ENCODE results near the gene RNF40.

The RNF40 gene

DNA sequence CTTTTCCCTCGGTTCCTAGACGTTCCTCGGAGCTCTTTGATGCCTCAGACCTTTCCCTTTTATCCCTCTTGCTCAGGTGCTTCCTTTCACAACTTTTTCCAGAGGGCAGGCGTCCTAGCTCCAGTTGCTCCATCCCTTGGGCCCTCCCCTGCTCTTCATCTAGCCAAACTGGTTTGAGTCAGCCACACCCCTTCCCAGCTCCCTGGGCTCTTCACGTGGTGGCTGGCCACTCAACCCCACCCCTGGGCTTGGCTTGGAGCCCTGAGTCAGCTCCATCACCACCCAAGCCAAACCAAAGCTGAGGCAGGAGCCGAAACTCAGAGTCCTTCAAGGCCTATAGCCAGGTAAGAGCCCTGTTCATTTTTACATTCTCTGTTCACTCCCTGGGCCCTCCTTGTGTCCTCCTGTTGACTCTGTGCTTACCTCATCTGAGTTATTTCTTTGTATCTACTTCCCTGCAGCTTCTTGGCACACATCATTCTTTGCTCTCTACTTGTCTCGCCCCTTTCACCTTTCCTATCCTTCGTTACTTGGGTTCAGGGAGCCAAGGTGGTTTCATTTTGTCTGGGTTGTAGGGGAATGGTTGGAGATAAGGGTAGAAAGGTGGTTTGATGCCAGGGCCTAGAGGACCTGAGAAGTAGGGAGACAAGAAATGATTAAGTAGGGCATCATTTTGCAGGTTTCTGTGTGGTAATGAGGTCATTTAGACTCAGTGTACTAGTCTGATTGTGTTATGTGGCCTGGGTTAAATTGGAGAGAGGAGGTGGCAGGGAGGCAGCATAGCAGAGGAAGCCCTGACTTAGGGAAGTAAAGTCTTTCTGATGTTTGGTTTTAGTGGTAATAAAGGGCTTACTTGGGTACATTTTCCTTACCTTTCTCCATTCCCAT is 21.5 kb upstream of the RNF40 start:
- no peak for DNase-seq (ENCODE audit: low spot score)

DNA sequence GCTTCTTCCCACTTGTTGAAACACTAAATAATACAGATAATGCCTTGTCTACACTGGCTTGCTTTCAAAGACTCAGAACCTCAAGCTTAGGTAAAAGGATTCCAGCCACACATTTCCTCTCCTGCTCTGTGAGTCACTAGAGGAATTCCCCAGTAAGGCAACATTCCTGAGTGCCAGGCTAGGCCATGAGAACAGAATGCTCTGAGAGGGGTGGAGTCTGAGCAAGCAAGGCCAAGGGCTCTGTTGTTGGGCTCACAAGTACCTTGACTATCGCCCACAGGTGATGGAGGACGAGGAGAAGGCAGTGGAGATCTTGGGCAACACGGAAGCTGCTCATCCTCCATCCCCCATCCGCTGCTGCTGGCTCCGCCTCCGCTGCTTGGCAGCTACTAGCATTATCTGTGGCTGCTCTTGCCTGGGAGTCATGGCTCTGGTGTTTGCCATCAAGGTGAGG is 20.6 kb upstream of the RNF40 start:
- peak; percentile 43 for DNase-seq (ENCODE audit: low spot score)

DNA sequence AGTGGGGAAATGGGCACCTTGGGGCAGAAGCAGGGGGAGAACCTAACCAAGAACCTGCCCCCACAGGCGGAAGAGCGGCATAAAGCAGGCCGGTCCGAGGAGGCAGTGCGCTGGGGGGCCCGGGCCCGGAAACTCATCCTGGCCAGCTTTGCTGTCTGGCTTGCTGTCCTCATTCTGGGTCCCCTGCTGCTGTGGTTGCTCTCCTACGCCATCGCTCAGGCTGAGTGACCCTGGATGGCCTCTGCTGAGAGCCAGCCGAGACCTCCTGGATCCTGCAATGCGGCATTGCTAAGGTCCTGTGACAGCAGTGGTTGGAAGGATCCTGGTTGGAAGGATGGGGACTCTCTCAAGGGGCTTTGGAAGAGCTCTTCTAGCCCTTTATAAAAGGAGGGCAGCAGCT is 18.4 kb upstream of the RNF40 start:
- DNase-seq (ENCODE audit: low spot score): no peak

DNA sequence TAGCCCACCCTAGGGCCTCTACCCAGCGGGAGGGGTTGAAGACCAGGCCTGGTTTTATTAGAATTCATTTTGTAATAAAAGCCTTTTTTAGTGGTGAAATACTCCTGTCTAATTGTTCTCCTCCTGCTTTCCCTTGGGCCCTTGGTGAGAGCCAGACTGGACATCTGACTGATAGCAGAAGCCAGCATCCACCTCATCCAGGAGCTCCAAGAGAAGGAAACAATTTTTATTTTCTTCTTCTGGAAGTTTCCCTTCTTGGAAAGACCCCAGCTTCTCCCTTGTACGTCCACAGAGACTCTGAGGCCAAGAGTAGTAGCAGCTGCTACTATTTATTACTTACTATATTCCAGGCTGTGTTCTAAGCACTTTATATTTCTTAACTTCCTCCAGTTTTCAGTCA is 17.9 kb upstream of the RNF40 start:
- DNase-seq (ENCODE audit: low spot score): no peak

DNA sequence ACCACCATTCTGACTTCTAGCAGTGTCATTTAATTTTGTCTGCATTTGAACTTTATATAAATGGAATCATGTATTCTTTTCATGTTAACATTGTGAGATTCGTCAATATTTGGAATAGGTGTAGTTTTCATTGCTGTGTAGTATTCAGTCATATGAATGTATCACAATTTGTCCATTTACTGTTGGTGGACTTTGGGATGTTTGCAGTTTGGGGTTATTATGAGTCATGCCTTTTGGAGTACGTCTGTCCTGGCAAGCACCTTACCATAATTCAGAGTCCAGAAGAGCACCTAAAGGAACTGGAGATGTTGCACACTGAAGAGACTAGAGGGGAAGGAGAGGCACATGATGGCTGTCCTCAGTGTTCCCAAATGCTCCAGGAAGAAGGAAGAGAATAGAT is 17.0 kb upstream of the RNF40 start:
- DNase-seq (ENCODE audit: low spot score): no peak

DNA sequence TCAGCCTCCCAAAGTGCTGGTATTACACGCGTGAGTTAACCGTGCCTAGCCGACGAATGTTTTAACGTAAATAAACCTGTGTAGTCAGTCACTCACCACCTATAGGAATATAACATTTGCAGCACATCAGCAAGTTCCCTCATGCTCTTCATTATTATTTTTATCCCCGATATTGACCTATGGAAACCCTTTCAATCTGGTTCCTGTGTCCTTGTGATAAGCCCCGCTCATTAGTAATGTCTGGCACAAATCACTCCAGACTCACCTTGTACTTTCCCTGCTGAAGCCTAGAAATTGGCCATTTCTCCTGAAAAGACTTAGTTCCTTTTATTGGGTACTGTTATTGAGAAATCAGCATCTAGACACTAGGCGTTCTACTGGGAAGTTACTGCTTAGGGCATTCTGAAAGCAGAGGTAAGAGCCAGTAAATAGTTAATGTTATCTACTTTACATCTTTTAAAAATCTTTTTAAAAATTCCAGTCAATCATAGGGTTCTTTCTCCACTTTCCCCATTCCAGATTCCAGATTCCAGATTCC is 15.4 kb upstream of the RNF40 start:
- no peak for DNase-seq (ENCODE audit: low spot score)

DNA sequence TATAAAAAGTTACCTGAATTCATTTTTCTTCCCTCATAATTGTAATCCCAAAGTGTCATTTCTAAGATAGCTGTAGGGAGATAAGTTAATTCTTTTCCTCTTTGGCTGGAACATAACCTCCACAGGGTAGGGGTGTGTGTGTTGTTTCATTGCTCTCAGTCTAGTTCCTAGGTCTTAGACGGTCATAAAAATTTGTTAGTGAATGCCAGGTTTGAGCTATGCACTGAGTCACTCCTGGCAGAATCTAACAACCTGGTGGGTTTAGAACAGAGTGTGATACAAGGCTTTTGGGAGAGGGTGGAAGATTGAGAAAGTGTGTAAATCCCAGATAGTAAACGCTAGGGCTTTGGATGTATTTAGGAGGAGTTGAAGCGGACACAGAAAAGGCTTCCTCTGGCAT is 14.8 kb upstream of the RNF40 start:
- DNase-seq (ENCODE audit: low spot score): no peak

DNA sequence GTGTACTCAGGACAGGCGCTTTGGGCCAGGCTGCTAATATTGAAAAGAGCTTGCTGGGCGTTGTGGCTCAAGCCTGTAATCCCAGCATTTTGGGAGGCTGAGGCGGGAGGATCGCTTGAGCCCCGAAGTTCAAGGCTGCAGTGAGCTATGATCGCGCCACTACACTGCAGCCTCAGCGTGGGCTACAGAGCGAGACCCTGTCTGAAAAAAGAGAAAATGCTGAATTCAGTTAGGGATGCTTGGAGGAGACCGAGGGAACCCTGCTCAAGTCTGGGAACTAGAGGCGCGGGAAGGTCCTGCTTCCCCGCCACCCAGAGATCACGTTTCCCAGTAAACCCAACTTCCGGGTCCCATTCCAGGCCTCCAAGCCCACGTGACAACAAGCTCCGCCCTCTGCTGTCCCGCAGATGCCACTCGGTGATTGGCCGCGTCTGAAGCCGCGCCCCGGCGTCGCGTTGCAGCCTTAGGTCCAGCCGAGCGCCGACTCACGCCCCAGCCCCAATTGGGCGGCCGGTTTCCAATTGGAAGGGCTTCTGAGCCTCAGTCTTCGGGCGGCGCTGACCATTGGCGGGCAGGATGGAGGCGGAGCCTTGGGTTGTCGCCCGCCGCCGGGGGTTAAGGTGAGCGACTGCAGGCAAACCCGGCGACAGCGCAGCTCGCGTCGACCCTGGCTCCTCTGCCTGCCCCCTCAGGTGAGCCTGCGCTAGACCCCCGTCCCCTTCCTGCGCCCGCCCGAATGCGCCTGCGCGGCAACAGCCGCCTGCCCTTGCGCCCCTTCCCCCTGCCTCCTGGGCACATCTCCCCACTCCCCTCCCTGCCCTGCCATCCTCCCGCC is 14.1 kb upstream of the RNF40 start, which contains the start of gene PHKG2:
TSS of gene PHKG2 (plus strand) at position 627 of the 835 bp plus-strand sequence. CDS start 396 bp downstream, outside the sequence.
- DNase-seq (ENCODE audit: low spot score): peak; percentile 100

DNA sequence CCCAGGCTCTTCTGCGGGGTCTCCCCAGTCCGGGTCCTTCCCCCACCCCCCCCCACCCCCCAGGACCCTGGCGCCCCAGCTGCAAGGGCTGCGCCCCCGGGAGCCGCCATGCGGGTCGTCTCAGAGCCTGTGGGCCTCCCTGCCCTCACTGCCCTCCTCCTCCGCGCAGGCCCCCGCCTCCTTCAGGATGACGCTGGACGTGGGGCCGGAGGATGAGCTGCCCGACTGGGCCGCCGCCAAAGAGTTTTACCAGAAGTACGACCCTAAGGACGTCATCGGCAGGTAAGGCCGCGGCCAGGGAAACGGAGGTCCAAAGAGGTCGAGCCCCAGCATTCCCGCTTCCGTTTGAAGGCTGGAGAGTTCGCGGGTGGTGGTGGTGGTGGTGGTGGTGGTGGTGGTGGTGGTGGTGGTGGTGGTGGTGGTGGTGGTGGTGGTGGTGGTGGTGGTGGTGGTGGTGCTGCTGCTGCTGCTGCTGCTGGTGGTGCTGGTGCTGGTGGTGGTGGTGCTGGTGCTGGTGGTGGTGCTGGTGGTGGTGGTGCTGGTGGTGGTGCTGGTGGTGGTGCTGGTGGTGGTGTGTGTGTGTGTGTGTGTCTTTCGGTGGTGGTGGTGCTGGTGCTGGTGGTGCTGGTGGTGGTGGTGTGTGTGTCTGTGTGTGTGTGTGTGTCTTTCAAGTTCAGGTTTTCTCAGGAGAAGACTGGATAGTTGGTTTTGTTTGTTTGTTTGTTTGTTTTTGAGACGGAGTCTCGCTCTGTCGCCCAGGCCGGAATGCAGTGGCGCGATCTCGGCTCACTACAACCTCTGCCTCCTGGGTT is 13.3 kb upstream of the RNF40 start:
- no peak for DNase-seq (ENCODE audit: low spot score)

DNA sequence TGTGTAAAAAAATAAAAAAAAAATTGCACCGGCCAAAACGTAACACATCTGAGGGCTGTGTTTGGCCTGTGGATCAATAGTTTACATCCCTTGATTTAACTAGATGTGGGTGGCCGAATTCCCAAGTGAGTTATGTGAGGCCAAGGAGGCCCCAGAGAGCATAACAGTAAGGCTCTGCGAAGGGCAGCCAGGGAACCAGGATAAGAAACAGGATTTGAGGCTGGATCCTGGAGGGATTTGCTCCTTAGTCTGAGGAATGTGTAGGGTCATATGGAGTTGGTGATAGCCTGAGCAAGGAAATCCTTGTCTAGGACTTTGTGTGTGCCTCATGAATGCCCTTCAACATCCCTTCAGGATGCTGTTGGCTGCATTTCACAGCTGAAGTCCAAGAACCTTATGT is 11.9 kb upstream of the RNF40 start:
- no peak for DNase-seq (ENCODE audit: low spot score)

DNA sequence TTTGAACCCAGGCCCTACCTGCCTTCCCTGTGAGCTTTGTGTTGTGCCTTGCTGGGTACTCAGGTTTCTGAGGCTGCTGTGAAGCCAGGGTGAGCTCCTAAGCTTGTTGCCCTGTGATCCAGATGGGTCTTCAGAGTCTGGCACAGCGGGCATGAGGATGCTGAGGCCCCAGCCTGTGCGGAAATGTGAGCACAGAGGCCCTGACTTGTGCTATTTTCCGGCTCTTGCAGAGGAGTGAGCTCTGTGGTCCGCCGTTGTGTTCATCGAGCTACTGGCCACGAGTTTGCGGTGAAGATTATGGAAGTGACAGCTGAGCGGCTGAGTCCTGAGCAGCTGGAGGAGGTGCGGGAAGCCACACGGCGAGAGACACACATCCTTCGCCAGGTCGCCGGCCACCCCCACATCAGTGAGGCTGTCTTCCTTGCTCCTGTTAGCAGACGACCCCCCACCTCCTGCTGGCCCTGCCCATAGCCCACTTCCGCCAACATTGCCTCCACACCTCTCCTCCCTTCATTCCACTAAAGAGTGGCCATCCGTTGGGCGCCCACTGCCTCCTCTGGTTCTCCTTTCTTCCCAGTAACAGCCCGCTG is 11.2 kb upstream of the RNF40 start:
- no peak for DNase-seq (ENCODE audit: low spot score)

DNA sequence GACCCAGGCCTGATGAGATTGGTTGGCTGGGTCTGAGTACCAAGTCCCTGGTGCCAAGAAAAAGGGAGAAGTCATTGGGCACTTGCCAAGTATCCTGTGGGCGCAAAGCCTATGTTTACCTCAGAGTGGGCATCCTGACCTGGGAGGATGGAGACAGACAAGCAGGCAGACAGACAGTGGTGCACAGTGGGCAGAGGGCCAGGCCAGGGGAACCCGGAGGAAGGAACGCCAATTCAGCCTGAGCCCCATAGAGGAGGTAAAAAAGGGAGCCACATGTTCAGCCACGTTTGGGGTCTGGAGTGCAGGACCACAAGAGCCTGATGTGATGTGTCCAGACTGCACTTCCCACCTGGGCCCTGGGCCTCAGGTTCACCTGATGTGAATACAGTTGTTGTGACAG is 8.5 kb upstream of the RNF40 start:
- no peak for DNase-seq (ENCODE audit: low spot score)

DNA sequence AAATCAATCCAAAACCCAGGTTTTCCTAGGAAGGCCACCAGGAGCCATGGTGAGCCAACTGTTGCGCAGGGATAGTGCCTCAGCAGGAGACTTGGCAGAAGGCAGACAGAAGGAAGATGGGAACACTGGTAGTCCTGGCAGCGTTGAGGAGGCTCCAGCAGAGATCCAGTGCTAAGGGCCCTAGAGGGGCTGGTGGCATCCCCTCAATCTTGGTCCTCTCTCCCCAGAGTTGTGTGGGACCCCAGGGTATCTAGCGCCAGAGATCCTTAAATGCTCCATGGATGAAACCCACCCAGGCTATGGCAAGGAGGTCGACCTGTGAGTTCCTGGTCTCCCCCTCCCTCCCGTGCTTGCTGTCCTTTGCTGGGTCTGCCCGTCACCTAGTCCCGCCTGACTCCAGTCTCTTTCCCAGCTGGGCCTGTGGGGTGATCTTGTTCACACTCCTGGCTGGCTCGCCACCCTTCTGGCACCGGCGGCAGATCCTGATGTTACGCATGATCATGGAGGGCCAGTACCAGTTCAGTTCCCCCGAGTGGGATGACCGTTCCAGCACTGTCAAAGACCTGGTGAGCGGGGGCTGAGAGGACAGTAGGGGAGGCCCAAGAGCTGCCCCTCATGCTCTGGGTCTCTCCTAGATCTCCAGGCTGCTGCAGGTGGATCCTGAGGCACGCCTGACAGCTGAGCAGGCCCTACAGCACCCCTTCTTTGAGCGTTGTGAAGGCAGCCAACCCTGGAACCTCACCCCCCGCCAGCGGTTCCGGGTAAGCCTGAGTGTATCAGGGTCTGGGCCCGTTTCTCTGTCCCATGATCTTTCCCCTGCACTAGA is 6.0 kb upstream of the RNF40 start:
- DNase-seq (ENCODE audit: low spot score): no peak

DNA sequence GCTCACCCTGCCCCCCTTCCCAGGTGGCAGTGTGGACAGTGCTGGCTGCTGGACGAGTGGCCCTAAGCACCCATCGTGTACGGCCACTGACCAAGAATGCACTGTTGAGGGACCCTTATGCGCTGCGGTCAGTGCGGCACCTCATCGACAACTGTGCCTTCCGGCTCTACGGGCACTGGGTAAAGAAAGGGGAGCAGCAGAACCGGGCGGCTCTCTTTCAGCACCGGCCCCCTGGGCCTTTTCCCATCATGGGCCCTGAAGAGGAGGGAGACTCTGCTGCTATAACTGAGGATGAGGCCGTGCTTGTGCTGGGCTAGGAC is 5.4 kb upstream of the RNF40 start:
- no peak for DNase-seq (ENCODE audit: low spot score)

DNA sequence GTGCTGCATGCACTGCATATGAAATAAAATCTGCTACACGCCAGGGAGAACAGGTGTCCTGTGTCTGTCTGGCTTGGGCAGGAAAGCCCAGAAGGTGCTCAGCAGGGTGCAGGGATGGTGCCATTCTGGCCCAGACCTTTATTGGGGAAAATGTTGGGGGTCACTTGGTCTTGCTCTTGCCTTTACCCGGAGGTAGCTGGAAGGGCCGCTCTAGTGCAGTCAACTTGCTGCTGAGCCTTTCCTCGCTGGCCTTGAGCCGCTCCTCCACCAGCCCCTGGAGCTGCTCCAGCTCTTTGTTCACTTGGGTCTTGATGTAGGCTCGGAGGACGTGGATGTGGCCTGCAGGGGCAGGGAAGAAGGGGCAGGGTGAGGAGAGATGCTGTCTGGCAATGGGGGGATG is 4.8 kb upstream of the RNF40 start:
- no peak for DNase-seq (ENCODE audit: low spot score)

DNA sequence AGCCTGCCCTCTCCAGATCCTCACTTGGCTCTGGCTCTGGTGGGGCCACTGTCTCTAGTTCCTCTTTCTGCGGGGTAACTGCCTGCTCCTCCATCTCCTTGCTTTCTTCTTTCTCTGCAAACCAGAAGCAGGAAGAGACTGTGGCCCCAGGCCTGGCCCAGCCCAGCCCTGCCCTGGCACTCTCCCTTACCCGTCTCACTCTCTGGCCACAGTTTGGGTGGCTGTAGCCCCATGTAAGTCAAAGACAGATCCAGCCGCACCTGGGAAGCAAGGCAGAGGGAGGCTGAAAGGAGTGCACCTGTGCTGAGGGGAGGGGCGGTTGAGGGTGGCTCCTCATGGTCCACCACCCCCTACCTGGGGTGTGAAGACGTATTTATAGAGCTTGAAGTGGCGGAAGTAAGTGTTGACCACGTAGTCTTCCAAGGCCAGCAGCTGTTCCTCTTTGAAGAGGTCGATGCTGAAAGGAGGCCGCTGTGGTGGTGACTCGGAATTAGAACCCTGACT is 3.1 kb upstream of the RNF40 start:
- DNase-seq (ENCODE audit: low spot score): peak; percentile 59

DNA sequence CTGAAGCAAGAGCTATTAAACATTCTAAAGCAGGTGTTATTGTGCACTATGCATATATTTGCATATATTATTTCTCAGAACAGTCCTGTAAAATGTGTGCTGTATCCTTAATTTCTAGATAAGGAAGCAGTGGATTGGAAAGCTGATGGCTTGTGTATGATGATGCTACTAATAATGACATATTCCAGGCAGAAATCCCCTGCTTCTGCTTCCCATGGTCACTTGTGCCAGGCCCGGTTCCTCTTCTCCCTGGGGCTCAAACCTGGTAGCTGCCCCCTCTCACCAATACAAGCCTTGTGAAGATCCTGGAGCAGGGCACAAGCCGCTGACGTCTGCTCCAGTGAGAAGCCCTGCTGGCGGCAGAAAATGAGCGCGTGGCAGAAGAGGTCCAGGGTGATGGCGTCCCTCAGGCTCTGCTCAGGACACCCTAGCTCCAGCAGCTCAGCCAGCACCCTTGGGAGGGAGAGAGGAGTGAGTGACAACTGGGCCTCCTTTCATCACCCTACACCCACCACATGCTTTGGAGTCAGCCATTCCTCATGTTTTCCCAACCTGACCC is 2.0 kb upstream of the RNF40 start:
- no peak for DNase-seq (ENCODE audit: low spot score)

DNA sequence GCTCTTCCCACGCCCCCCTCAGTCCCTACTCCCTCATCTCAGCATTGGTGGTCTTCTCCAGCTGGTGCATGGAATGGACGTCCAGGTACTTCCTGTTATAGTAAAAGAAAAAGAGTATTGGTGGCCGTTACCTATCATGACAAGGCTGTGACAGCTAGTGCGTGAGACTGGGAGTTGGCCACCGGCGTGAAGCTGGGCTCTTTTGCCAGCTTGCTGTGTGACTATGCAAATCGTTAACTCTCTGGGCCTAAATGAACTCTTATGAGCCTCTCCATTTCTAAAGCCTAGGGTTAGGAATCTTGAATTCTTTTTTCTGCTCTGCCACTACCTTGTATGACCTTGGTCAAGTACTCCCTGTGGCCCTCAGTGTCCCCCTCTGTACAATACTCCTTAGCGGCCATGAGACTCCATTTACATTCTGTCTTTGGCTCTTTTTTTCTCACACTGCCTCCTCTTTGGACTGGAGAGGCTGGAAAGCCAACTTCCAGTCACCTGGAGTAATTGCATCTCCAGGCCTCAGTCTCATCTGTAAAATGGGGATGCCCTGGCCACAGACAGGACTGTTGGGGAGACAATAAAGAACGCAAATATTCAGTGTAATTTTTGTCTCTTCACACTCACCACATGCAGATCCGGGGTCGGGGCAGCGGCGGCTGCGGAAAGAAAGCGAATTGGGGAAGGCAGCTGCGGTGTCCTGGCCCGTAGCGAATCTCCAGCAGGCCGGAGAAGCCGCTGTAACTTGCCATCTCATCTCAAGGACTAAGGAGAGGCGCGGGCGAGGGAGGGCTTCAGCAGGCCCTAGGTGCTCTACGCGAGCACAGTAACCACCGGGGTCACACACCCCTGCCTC is 1.3 kb upstream of the RNF40 start:
- DNase-seq (ENCODE audit: low spot score): no peak

DNA sequence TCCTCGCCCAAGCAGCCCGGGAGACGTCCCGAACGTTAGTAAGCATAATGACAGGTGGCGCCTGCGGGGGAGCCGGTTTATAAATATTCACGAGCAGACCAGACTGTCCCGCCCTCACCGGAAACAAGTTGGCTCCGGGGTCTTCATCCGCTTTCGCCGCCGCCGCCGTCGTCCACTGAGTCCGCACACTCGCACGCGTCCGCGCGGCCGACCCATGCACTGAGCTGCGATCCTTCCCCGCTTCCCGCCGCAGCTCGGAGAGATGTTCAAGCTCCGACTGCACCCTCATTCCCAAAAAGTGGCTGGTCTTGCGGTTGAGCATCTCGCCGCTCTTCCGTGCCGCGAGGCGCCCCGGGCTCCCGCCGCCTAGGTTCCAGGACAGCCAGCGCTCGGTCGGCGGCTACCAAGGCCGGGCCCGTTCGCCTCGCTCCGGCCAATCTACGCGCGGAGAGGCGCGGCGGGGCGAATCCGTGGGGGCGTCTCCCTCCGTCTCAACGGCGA is 645 bp upstream of the RNF40 start:
- no peak for DNase-seq (ENCODE audit: low spot score)

All from Ammon's horn (tissue), 1 donor.